Activated gamma-delta T cell (primary cell): ENCODE data around the gene DOCK10.

Experiments
- DNase-seq: peaks from one replicate; lab custom pipeline; 2025; lab: John Stamatoyannopoulos, UW

The DOCK10 gene

GRCh38 chr2:224882291-224883171 is 159.7 kb downstream of the DOCK10 start:
- no peak for DNase-seq

- no peak for DNase-seq
These were observed 160.4 kb downstream of the DOCK10 start for GRCh38 chr2:224881846-224882245.

- no peak for DNase-seq
These were observed 165.7 kb downstream of the DOCK10 start for GRCh38 chr2:224876522-224876921.

GRCh38 chr2:224875841-224876240 is 166.4 kb downstream of the DOCK10 start:
- no peak for DNase-seq

GRCh38 chr2:224875153-224875552 is 167.1 kb downstream of the DOCK10 start:
- no peak for DNase-seq

- no peak for DNase-seq
These were observed 170.5 kb downstream of the DOCK10 start for GRCh38 chr2:224871813-224872212.

- DNase-seq = no peak
These were observed 171.9 kb downstream of the DOCK10 start for GRCh38 chr2:224870341-224870740.

- DNase-seq = no peak
These were observed 172.6 kb downstream of the DOCK10 start for GRCh38 chr2:224869601-224870233.

- DNase-seq = no peak
These were observed 177.3 kb downstream of the DOCK10 start for GRCh38 chr2:224865016-224865415.

GRCh38 chr2:224861266-224861665 is 181.0 kb downstream of the DOCK10 start:
- no peak for DNase-seq

- DNase-seq = no peak
These were observed 181.5 kb downstream of the DOCK10 start for GRCh38 chr2:224860786-224861185.

GRCh38 chr2:224851811-224852210 is 190.5 kb downstream of the DOCK10 start:
- DNase-seq = no peak

- no peak for DNase-seq
These were observed 192.2 kb downstream of the DOCK10 start for GRCh38 chr2:224850081-224850480.

- DNase-seq = no peak
These were observed 193.0 kb downstream of the DOCK10 start for GRCh38 chr2:224849264-224849663.

GRCh38 chr2:224847961-224848850 is 194.1 kb downstream of the DOCK10 start:
- DNase-seq = no peak

- DNase-seq = no peak
These were observed 194.9 kb downstream of the DOCK10 start for GRCh38 chr2:224847381-224847780.

- no peak for DNase-seq
These were observed 195.6 kb downstream of the DOCK10 start for GRCh38 chr2:224846686-224847085.

GRCh38 chr2:224846161-224846560 is 196.1 kb downstream of the DOCK10 start:
- no peak for DNase-seq

GRCh38 chr2:224843141-224843540 is 199.1 kb downstream of the DOCK10 start:
- no peak for DNase-seq

- DNase-seq = no peak
These were observed 200.4 kb downstream of the DOCK10 start for GRCh38 chr2:224841910-224842309.

- no peak for DNase-seq
These were observed 203.9 kb downstream of the DOCK10 start for GRCh38 chr2:224838335-224838734.

- DNase-seq = no peak
These were observed 204.7 kb downstream of the DOCK10 start for GRCh38 chr2:224837558-224837957.
